HG02798 (cell line): ENCODE results near the gene RFXANK.
"Not testable (repeated sequence)": the region's sequence is repeated elsewhere in the genome, so short reads cannot be mapped to it uniquely, and the experiment has no call there.

Experiments used
- ATAC-seq: cut with Tn5 transposase; IDR thresholded peaks from one replicate; pipeline ENCODE4 v1.9.1; 2021; ENCODE audit warnings: mild to moderate bottlenecking; ENCODE audit not compliant: unreplicated experiment, poor library complexity

The RFXANK gene

GRCh38 chr19:19169236-19170052 is 22.6 kb upstream of the RFXANK start:
- ATAC-seq, result no peak

- ATAC-seq, result peak; percentile 93
Observed at GRCh38 chr19:19170053-19170872, 21.8 kb upstream of the RFXANK start, which contains the start of gene MEF2B. Gene MEF2B (minus strand): TSS chr19:19170263. CDS start chr19:19150735, 19,528 bp downstream.

GRCh38 chr19:19170873-19171672 is 21.0 kb upstream of the RFXANK start:
- ATAC-seq, result no peak

GRCh38 chr19:19171821-19172532 is 20.1 kb upstream of the RFXANK start:
- no peak for ATAC-seq

- ATAC-seq, result not testable (repeated sequence)
Observed at GRCh38 chr19:19173243-19173642, 18.8 kb upstream of the RFXANK start.

GRCh38 chr19:19176950-19177349 is 15.1 kb upstream of the RFXANK start:
- ATAC-seq, result no peak

- no peak for ATAC-seq
Observed at GRCh38 chr19:19179548-19180441, 12.3 kb upstream of the RFXANK start.

GRCh38 chr19:19181488-19181998 is 10.5 kb upstream of the RFXANK start:
- ATAC-seq, result no peak

- ATAC-seq, result no peak
Observed at GRCh38 chr19:19185853-19186740, 6.0 kb upstream of the RFXANK start.

- no peak for ATAC-seq
Observed at GRCh38 chr19:19186742-19187141, 5.3 kb upstream of the RFXANK start.

GRCh38 chr19:19191768-19192077 is 335 bp upstream of the RFXANK start:
- no peak for ATAC-seq

- no peak for ATAC-seq
Observed at GRCh38 chr19:19192910-19193423, 909 bp downstream of the RFXANK start.

GRCh38 chr19:19193926-19194325 is 1.9 kb downstream of the RFXANK start:
- ATAC-seq, result no peak

- ATAC-seq, result no peak
Observed at GRCh38 chr19:19201697-19202630, 9.9 kb downstream of the RFXANK start.

- peak; percentile 17 for ATAC-seq
Observed at GRCh38 chr19:19202707-19203011, 10.6 kb downstream of the RFXANK start.

- peak; percentile 86 for ATAC-seq
Observed at GRCh38 chr19:19203012-19203856, 11.2 kb downstream of the RFXANK start, which contains the start of gene NR2C2AP. Gene NR2C2AP (minus strand): TSS chr19:19203414. CDS start chr19:19203060, 354 bp downstream.
